ENCODE measurements around the gene EPB41L1.

DNA sequence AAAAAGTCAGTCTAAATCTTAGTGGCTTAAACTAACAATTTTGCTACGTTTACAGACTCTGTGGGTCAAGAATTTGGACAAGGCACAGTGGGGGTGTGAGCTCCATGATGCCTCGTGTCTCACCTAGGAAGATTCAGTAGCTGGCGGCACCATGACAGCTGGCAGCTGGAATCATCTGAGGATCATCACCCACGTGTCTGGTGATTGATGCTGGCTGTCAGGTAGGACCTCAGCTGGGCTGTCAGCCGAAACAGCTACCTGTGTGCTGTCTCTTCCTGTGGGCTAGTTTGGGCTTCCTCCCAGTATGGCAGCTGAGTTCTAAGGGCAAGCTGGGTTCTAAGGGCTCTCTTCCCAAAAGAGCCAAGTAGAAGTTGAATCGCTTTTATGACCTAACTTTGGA is 125.2 kb downstream of the EPB41L1 start:
- TF ChIP-seq, protein P1, sequence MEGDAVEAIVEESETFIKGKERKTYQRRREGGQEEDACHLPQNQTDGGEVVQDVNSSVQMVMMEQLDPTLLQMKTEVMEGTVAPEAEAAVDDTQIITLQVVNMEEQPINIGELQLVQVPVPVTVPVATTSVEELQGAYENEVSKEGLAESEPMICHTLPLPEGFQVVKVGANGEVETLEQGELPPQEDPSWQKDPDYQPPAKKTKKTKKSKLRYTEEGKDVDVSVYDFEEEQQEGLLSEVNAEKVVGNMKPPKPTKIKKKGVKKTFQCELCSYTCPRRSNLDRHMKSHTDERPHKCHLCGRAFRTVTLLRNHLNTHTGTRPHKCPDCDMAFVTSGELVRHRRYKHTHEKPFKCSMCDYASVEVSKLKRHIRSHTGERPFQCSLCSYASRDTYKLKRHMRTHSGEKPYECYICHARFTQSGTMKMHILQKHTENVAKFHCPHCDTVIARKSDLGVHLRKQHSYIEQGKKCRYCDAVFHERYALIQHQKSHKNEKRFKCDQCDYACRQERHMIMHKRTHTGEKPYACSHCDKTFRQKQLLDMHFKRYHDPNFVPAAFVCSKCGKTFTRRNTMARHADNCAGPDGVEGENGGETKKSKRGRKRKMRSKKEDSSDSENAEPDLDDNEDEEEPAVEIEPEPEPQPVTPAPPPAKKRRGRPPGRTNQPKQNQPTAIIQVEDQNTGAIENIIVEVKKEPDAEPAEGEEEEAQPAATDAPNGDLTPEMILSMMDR (IDR thresholded peaks at IDR 0.05; ENCODE audit: borderline replicate concordance, extremely low read depth, low read length, poor library complexity, severe bottlenecking), result no peak
- TF ChIP-seq EZH2 (IDR thresholded peaks at IDR 0.05; ENCODE audit: borderline replicate concordance, low read depth, low read length, severe bottlenecking), result no peak

Measured in DND-41 (cell line).